CD14-positive monocyte (primary cell): ENCODE data around the gene NR2E1. TPM values are rescaled to one million over a fixed set of nuclear protein-coding genes. Genes with fewer than 3 reads are reported as not detected.
A peak's percentile ranks its signal among the peaks of the same experiment; 100 is the strongest.

Experiments used
- DNase-seq, 3 donors: peaks; one replicate each; pipeline ENCODE4 v3.0.0-alpha.2; 2011 to 2022
- H2AFZ ChIP-seq: 2 replicates; pipeline ENCODE4 v1.6.0; 2012; ENCODE audit warnings: mild to moderate bottlenecking, low read depth, low read length, inconsistent platforms; ENCODE audit not compliant: insufficient read depth, poor library complexity, severe bottlenecking
- H3K27ac ChIP-seq, 2 donors: 1 replicate in 1 of 2; 2 replicates in 1 of 2; pipeline ENCODE4 v1.5.1; 2012 to 2013; ENCODE audit warnings: low read length in 2 of 2, control low read depth in 1 of 2, inconsistent platforms in 1 of 2, low read depth in 1 of 2, mild to moderate bottlenecking in 1 of 2
- H3K27me3 ChIP-seq, 2 donors: one replicate each; pipeline versions ENCODE4 v1.6.0 to v1.6.1; 2011 to 2013; ENCODE audit warnings: low read length in 2 of 2; ENCODE audit not compliant: control insufficient read depth in 2 of 2, insufficient read depth in 2 of 2
- H3K36me3 ChIP-seq, 2 donors: replicated peaks in 1 of 2; 1 replicate in 1 of 2; 2 replicates in 1 of 2; pipeline versions ENCODE4 v1.5.1 to v1.6.1; 2012 to 2013; ENCODE audit warnings: low read length in 2 of 2, control low read depth in 1 of 2, inconsistent platforms in 1 of 2, mild to moderate bottlenecking in 1 of 2; ENCODE audit not compliant: insufficient read depth in 2 of 2, control insufficient read depth in 1 of 2
- H3K4me1 ChIP-seq, 2 donors: 1 replicate in 1 of 2; 2 replicates in 1 of 2; pipeline versions ENCODE4 v1.5.1 to v1.6.1; 2012 to 2013; ENCODE audit warnings: low read length in 2 of 2, control low read depth in 1 of 2, inconsistent platforms in 1 of 2, mild to moderate bottlenecking in 1 of 2, moderate library complexity in 1 of 2; ENCODE audit not compliant: insufficient read depth in 2 of 2, control insufficient read depth in 1 of 2
- H3K4me2 ChIP-seq: replicated peaks from 2 replicates; pipeline ENCODE3; 2012; ENCODE audit warnings: low read length, moderate library complexity, mild to moderate bottlenecking; ENCODE audit not compliant: poor library complexity, severe bottlenecking; ENCODE audit errors: extremely low read depth
- H3K4me3 ChIP-seq, 3 experiments: fragments of 200-600 bp in 1 of 3; sonication (generic) in 1 of 3; replicated peaks in 1 of 3; 1 replicate in 2 of 3; 2 replicates in 1 of 3; pipeline ENCODE4 v1.5.1; 2011 to 2013; ENCODE audit warnings: low read length in 3 of 3, mild to moderate bottlenecking in 3 of 3, control low read depth in 2 of 3, low read depth in 2 of 3, inconsistent platforms in 1 of 3, moderate library complexity in 1 of 3
- H3K79me2 ChIP-seq: 2 replicates; pipeline ENCODE4 v1.6.0; 2012; ENCODE audit warnings: mild to moderate bottlenecking, control low read depth, inconsistent platforms, low read length, moderate library complexity; ENCODE audit not compliant: insufficient read depth
- H3K9ac ChIP-seq: 2 replicates; pipeline ENCODE4 v1.6.0; 2017; ENCODE audit warnings: low read length, mild to moderate bottlenecking; ENCODE audit not compliant: insufficient read depth, poor library complexity, severe bottlenecking
- H3K9me3 ChIP-seq, 2 donors: replicated peaks in 1 of 2; 1 replicate in 1 of 2; 2 replicates in 1 of 2; pipeline versions ENCODE4 v1.5.1 to v1.6.1; 2012 to 2013; ENCODE audit warnings: low read length in 2 of 2, control low read depth in 1 of 2; ENCODE audit not compliant: control insufficient read depth in 1 of 2, insufficient read depth in 1 of 2
- H4K20me1 ChIP-seq: 2 replicates; pipeline ENCODE4 v1.6.0; 2012; ENCODE audit warnings: mild to moderate bottlenecking, low read length, control low read depth, moderate library complexity; ENCODE audit not compliant: insufficient read depth
- H3K27ac Mint-ChIP-seq, 7 donors: one replicate each; pipeline ENCODE4 v1.8.0; 2020; ENCODE audit warnings: mild to moderate bottlenecking in 7 of 7, mixed read lengths in 7 of 7, moderate library complexity in 6 of 7, inconsistent platforms in 2 of 7
- H3K27me3 Mint-ChIP-seq, 3 donors: one replicate each; pipeline ENCODE4 v1.8.0; 2021 to 2022; ENCODE audit warnings: low read depth in 3 of 3, mild to moderate bottlenecking in 3 of 3, mixed read lengths in 3 of 3, moderate library complexity in 3 of 3, inconsistent platforms in 1 of 3
- H3K36me3 Mint-ChIP-seq, 2 donors: one replicate each; pipeline ENCODE4 v1.8.0; 2020; ENCODE audit warnings: mixed read lengths in 2 of 2, inconsistent platforms in 1 of 2, mild to moderate bottlenecking in 1 of 2
- H3K4me1 Mint-ChIP-seq: one replicate; pipeline ENCODE4 v1.8.0; 2020; ENCODE audit warnings: mild to moderate bottlenecking, mixed read lengths
- H3K4me3 Mint-ChIP-seq, 2 donors: one replicate each; pipeline ENCODE4 v1.8.0; 2020; ENCODE audit warnings: mild to moderate bottlenecking in 2 of 2, mixed read lengths in 2 of 2, moderate library complexity in 1 of 2
- H3K9me3 Mint-ChIP-seq, 7 donors: one replicate each; pipeline ENCODE4 v1.8.0; 2020 to 2022; ENCODE audit warnings: mixed read lengths in 7 of 7, mild to moderate bottlenecking in 6 of 7, moderate library complexity in 6 of 7, inconsistent platforms in 2 of 7
- CTCF ChIP-seq: fragments of 200-600 bp; IDR thresholded peaks from one replicate; pipeline ENCODE4 v1.8.0; 2022; ENCODE audit warnings: antibody characterized with exemption, mild to moderate bottlenecking
- WGBS: methylation state at CpG from one replicate; pipeline ENCODE4 v1.1.5; 2013; ENCODE audit warnings: missing lambda C conversion rate; ENCODE audit not compliant: insufficient coverage; 5-methylcytosine and 5-hydroxymethylcytosine counted together
- intact Hi-C, 2 donors: fragments of 100-400 bp; cut with micrococcal nuclease; formaldehyde crosslinking; loops; one replicate each; pipeline versions ENCODE4 v1.15.0 to v1.15.1; 2023
- polyA plus RNA-seq, 3 donors: library from polyadenylated mRNA; depleted of rRNA in 1 of 3; unstranded in 2 of 3; stranded (reverse) in 1 of 3; fragments of 300-500 nt in 2 of 3; fragments of >200 nt in 1 of 3; fragmentation: Illumina TruSeq in 2 of 3; gene quantifications; 1 replicate in 2 of 3; 2 replicates in 1 of 3; pipeline ENCODE4 v1.2.3, GENCODE V29; 2012 to 2021

Gene NR2E1
- polyA plus RNA-seq, 3 donors: not detected

- no peak overlapping the region for H3K4me3 Mint-ChIP-seq
- Histone ChIP-seq H4K20me1 (no peaks in the 10 kb centered on the region), H3K4me3 (no peak overlapping the region), H3K27me3 (peaks cover 13 to 36% of the 10 kb centered on the region in 2 donors), H2AFZ (no peak overlapping the region), H3K36me3 (no peaks in the 10 kb centered on the region), H3K79me2 (no peaks in the 10 kb centered on the region), H3K4me1 (peaks cover 0 to 5% of the 10 kb centered on the region in 2 donors), H3K9me3 (no peaks in the 10 kb centered on the region), H3K4me2 (no peak overlapping the region), H3K9ac (no peak overlapping the region), H3K27ac (no peak overlapping the region)
- no peak overlapping the region for H3K27ac Mint-ChIP-seq
- intact Hi-C loops: no loop called here
- DNase-seq: no peak
- 30% methylated on average over 1 of the region's 1 CpG for WGBS
- H3K9me3 Mint-ChIP-seq: peaks cover 0 to 2% (median 0%) of the 10 kb centered on the region in 7 donors
- TF ChIP-seq CTCF: no peak
- H3K27me3 Mint-ChIP-seq: peaks cover 10 to 27% (median 25%) of the 10 kb centered on the region in 3 donors
- peaks cover 0 to under 1% of the 10 kb centered on the region in 2 donors for H3K36me3 Mint-ChIP-seq
- H3K4me1 Mint-ChIP-seq: peaks cover 14% of the 10 kb centered on the region
Measured at GRCh38 chr6:108193131-108193530, 27.3 kb downstream of the NR2E1 start.

GRCh38 chr6:108193835-108194234 lies 28.0 kb downstream of the NR2E1 start:
- H3K27ac ChIP-seq: no peak overlapping the region
- no peak overlapping the region for H3K4me2 ChIP-seq
- H3K9ac ChIP-seq: no peak overlapping the region
- DNase-seq: no peak
- H3K4me3 Mint-ChIP-seq: no peak overlapping the region
- H3K27me3 ChIP-seq: peaks cover 7 to 30% of the 10 kb centered on the region in 2 donors
- H3K36me3 Mint-ChIP-seq: peaks cover 0 to 1% of the 10 kb centered on the region in 2 donors
- no peak overlapping the region for H2AFZ ChIP-seq
- no peaks in the 10 kb centered on the region for H3K79me2 ChIP-seq
- TF ChIP-seq CTCF: no peak
- intact Hi-C loops: no loop called here
- no peak overlapping the region for H3K4me3 ChIP-seq
- peaks cover 14% of the 10 kb centered on the region for H3K4me1 Mint-ChIP-seq
- no CpG with 5 or more reads among the region's 1 CpG for WGBS
- peaks cover 0 to 5% of the 10 kb centered on the region in 2 donors for H3K4me1 ChIP-seq
- H3K36me3 ChIP-seq: no peaks in the 10 kb centered on the region
- peak overlapping the region in 1 of 7 donors; percentile 30 for H3K27ac Mint-ChIP-seq
- no peaks in the 10 kb centered on the region for H3K9me3 ChIP-seq
- H3K9me3 Mint-ChIP-seq: peaks cover 0 to 2% (median 0%) of the 10 kb centered on the region in 7 donors
- H4K20me1 ChIP-seq: no peaks in the 10 kb centered on the region
- peaks cover 9 to 24% (median 19%) of the 10 kb centered on the region in 3 donors for H3K27me3 Mint-ChIP-seq
